Esophagus squamous epithelium (tissue), 5 donors: Measurements from ENCODE around the gene CDHR3. TPM values are rescaled to one million over a fixed set of nuclear protein-coding genes. Genes with fewer than 3 reads are reported as not detected.

Experiments
- DNase-seq: peaks from one replicate; lab custom pipeline; 2025; lab: John Stamatoyannopoulos, UW
- H3K27ac ChIP-seq, 4 donors: fragments of 200-600 bp; sonication (generic); one replicate each; pipeline ENCODE4 v1.5.1; 2016 to 2019; ENCODE audit warnings: mild to moderate bottlenecking in 1 of 4
- H3K27me3 ChIP-seq, 4 donors: fragments of 200-600 bp; sonication (generic); 1 replicate in 3 of 4; 2 replicates in 1 of 4; pipeline versions ENCODE4 v1.5.1 to v1.6.0; 2017 to 2021; ENCODE audit warnings: antibody characterized with exemption in 1 of 4
- H3K36me3 ChIP-seq, 3 donors: fragments of 200-600 bp; sonication (generic); one replicate each; pipeline ENCODE4 v1.5.1; 2016 to 2019
- H3K4me1 ChIP-seq, 3 donors: fragments of 200-600 bp; sonication (generic); one replicate each; pipeline ENCODE4 v1.5.1; 2017 to 2019
- H3K4me3 ChIP-seq, 4 donors: fragments of 200-600 bp; sonication (generic); 1 replicate in 3 of 4; 2 replicates in 1 of 4; pipeline ENCODE4 v1.5.1; 2016 to 2019; ENCODE audit warnings: mild to moderate bottlenecking in 2 of 4, moderate library complexity in 1 of 4
- H3K9me3 ChIP-seq, 3 donors: fragments of 200-600 bp; sonication (generic); one replicate each; pipeline ENCODE4 v1.5.1; 2016 to 2019
- POLR2A ChIP-seq, 4 donors: fragments of 450-650 bp; IDR thresholded peaks; one replicate each; pipeline ENCODE4 v1.6.1; 2017; ENCODE audit warnings: antibody characterized with exemption in 4 of 4, mild to moderate bottlenecking in 4 of 4, moderate library complexity in 3 of 4
- WGBS, 2 donors: methylation state at CpG; one replicate each; pipeline ENCODE4 v1.1.5; 2018; 5-methylcytosine and 5-hydroxymethylcytosine counted together
- intact Hi-C: fragments of 100-400 bp; cut with DNase I; formaldehyde crosslinking; loops from one replicate; pipeline ENCODE4 v1.15.0; 2022
- total RNA-seq, 4 donors: library from RNA; depleted of rRNA; stranded (reverse); fragments of >200 nt; gene quantifications; one replicate each; pipeline ENCODE4 v1.1.0, GENCODE V29; 2016
- TF ChIP-seq, protein P1 (sequence below), 6 experiments: fragments of 450-650 bp in 4 of 6; fragments of 200-600 bp in 2 of 6; sonication (generic) in 2 of 6; IDR thresholded peaks; one replicate each; pipeline ENCODE4 v1.5.1; 2016 to 2019; ENCODE audit warnings: antibody characterized with exemption in 6 of 6, mild to moderate bottlenecking in 4 of 6, moderate library complexity in 4 of 6
- donor health status: DM: yes; HTN: yes; CAD: no.

The CDHR3 gene
- total RNA-seq, 4 donors from 2014 or later, result 0.32 to 2.5 (median 1.9) TPM

DNA sequence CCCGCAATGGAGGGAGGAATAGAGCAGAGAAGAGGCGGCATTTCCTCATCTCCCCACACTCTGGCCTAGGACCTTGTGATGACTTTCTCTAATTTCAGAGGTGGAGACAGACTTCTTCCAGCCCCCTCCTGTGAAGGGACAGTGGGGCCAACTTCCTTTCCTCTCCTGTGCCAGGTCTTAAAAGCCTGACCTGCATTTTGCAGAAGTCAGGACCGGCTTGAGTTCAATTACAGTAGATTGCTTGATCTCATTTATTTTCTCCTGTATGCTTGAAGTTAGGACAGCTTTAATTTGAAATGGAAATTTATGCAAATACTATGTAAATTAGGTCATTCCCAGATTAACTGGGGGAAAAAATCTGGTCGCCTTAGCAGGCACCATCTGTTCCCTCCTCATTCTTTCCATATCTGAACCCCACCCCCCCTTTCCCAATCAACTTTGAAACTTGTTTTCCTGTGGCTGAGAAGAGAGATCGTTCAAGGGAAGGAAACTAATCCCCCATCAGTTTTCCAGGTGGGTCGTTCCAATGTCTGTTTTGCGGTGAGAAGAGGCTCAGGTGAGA is 92.0 kb downstream of the CDHR3 start:
- Histone ChIP-seq H3K27me3 (no peaks in the 10 kb centered on the region), H3K4me3 (no peak overlapping the region), H3K4me1 (peaks cover 31 to 59% (median 50%) of the 10 kb centered on the region in 3 donors), H3K27ac (no peak overlapping the region), H3K9me3 (no peaks in the 10 kb centered on the region), H3K36me3 (no peaks in the 10 kb centered on the region)
- 70 to 90% methylated on average over 6 of the region's 7 CpGs for WGBS, 2 donors
- intact Hi-C loops, result no loop called here
- DNase-seq, result no peak
- TF ChIP-seq, protein P1, sequence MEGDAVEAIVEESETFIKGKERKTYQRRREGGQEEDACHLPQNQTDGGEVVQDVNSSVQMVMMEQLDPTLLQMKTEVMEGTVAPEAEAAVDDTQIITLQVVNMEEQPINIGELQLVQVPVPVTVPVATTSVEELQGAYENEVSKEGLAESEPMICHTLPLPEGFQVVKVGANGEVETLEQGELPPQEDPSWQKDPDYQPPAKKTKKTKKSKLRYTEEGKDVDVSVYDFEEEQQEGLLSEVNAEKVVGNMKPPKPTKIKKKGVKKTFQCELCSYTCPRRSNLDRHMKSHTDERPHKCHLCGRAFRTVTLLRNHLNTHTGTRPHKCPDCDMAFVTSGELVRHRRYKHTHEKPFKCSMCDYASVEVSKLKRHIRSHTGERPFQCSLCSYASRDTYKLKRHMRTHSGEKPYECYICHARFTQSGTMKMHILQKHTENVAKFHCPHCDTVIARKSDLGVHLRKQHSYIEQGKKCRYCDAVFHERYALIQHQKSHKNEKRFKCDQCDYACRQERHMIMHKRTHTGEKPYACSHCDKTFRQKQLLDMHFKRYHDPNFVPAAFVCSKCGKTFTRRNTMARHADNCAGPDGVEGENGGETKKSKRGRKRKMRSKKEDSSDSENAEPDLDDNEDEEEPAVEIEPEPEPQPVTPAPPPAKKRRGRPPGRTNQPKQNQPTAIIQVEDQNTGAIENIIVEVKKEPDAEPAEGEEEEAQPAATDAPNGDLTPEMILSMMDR (IDR thresholded peaks at IDR 0.05), result no peak
- TF ChIP-seq POLR2A (IDR thresholded peaks at IDR 0.05), result no peak

- no peaks in the 10 kb centered on the region for H3K27me3 ChIP-seq
- DNase-seq, result no peak
- H3K4me3 ChIP-seq, result no peak overlapping the region
- no peaks in the 10 kb centered on the region for H3K9me3 ChIP-seq
- peaks cover 21 to 59% (median 45%) of the 10 kb centered on the region in 3 donors for H3K4me1 ChIP-seq
- no peaks in the 10 kb centered on the region for H3K36me3 ChIP-seq
- H3K27ac ChIP-seq, result peak overlapping the region in 3 of 4 donors; percentile 37 to 83 (median 68)
- WGBS, 2 donors, result 31 to 43% methylated on average over 8 to 9 of the region's 9 CpGs
- TF ChIP-seq POLR2A (IDR thresholded peaks at IDR 0.05), result no peak
- TF ChIP-seq, protein P1 (IDR thresholded peaks at IDR 0.05), result peak; percentile 78 to 91 (median 86)
- intact Hi-C loops, result loop anchor here (2.0 kb wide), 1 partner anchor 96 kb away; no protein-coding TSS in a partner anchor
These were observed 93.6 kb downstream of the CDHR3 start for GRCh38 chr7:106056513-106057203.

- H3K27ac ChIP-seq, result peak overlapping the region; percentile 68 to 91 (median 76)
- H3K27me3 ChIP-seq, result no peaks in the 10 kb centered on the region
- H3K4me3 ChIP-seq, result no peak overlapping the region
- no peak for DNase-seq
- H3K9me3 ChIP-seq, result no peaks in the 10 kb centered on the region
- intact Hi-C loops, result loop anchor here (2.0 kb wide), 1 partner anchor 95 kb away; no protein-coding TSS in a partner anchor
- TF ChIP-seq, protein P1 (IDR thresholded peaks at IDR 0.05), result no peak
- no peak for TF ChIP-seq POLR2A (IDR thresholded peaks at IDR 0.05)
- peaks cover 25 to 61% (median 50%) of the 10 kb centered on the region in 3 donors for H3K4me1 ChIP-seq
- H3K36me3 ChIP-seq, result no peaks in the 10 kb centered on the region
- WGBS, 2 donors, result 37 to 63% methylated on average over 8 to 10 of the region's 10 CpGs
These were observed 94.3 kb downstream of the CDHR3 start for GRCh38 chr7:106057204-106057961.

DNA sequence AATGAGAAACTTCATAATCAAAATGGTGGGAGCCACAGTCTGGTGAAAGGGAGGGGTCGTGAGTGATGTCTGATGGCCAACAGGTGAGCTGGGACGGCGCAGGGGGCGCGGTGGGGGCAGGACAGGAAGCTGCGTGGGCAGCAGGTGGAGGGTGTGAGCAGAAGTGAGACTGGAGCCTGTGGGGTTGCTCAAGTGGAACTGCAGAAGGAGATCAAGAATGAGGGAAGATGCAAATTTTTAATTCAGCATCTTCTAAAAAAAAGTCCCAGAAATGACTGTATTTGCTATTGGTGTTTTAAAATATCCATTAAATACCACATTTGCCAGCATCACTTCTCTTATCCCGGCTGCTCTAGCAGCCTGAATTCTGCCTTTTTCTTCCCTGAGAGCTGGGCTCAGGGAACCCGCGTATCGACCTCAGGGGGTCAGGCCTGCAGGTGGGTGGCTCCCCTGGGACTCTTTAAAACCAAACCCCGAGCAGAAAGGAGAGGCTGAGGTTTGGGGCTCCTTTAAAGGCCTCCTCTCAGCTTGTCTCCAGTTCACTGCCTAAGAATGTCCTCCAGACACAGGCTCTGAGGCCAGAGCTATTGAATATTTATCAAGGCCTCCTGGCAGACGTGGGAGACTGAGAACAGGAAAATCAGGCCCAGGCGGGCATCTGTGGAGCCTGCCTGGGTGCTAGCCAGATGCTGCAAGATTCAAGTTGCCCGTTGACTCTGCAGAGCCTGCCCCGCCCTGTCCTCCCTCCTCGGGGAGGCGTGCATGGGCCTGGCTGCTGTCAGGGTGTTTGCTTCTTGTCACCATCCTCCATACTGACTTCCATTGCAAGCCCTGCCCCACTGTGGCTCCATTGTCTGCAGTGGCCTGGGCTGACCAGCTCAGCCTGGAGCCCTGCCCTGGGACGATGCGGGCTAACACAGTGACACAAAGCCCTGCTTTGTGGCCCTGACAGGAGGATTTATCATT is 95.2 kb downstream of the CDHR3 start:
- Histone ChIP-seq H3K4me1 (peaks cover 34 to 69% (median 57%) of the 10 kb centered on the region in 3 donors), H3K27ac (peak overlapping the region; percentile 68 to 91 (median 84)), H3K27me3 (no peaks in the 10 kb centered on the region), H3K9me3 (no peaks in the 10 kb centered on the region), H3K4me3 (no peak overlapping the region), H3K36me3 (no peaks in the 10 kb centered on the region)
- DNase-seq, result peak; percentile 34
- TF ChIP-seq, protein P1 (IDR thresholded peaks at IDR 0.05), result no peak
- TF ChIP-seq POLR2A (IDR thresholded peaks at IDR 0.05), result no peak
- 34 to 38% methylated on average over 14 to 15 of the region's 19 CpGs for WGBS, 2 donors
- intact Hi-C loops, result loop anchor here (2.0 kb wide), 1 partner anchor 95 kb away; no protein-coding TSS in a partner anchor
